LNCAP (cell line): ENCODE measurements around the gene CEP170B.

Experiments used
- CTCF ChIP-seq: fragments of 450-650 bp; IDR thresholded peaks from 2 replicates; pipeline ENCODE4 v1.5.1; 2017; ENCODE audit warnings: mild to moderate bottlenecking

CEP170B gene

GRCh38 chr14:104941508-104942365, 76.7 kb downstream of the CEP170B start:
- no peak for TF ChIP-seq CTCF

- TF ChIP-seq CTCF: no peak
Measured at GRCh38 chr14:104942586-104942985, 77.5 kb downstream of the CEP170B start.
